ENCODE data around the gene UBTD1.

Gene UBTD1

DNA sequence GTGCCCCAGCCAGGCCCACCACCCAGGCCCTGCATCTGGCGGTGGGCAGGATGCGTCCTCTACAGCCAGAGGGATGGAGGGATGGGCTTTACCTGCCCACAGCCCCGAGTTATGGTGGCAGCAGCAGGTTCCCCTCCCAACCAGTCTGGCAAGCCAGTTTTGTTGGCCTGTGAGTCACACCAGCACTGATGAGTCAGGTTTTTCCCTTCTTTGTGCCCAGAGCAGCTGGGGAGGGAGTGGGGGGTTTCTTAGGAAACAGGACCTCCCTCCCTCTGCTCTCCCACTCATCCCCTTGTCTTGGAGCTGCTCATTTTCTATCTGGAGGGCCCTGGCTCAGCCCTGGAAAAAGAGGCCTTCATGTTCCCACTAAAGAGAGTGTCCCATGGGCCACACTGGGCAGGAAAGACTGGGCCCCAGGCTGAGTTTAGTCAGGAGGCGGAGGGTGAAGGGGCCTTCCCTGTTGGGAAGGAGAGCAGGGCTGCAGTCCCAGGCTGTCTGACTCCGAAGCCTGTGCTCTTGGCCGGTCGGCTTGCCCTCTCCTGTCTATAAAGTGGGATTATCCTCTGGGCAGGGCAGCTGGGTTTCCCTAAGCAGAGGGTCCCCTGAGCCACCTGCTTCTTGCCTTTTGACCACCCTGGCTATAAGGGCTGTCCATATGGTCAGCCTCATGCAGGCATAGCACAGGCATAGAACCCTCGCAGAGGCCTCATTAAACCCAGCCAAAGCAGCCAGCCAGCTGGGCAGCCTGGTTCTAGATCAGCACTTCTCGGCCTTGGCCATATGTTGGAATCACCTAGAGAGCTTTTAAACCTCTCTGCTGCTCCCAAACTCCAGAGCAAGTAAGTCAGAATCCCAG lies 43.7 kb downstream of the UBTD1 start:
- no peak for DNase-seq (ENCODE audit: extremely low spot score)
- no peak for TF ChIP-seq CTCF (IDR thresholded peaks at IDR 0.05; ENCODE audit: control extremely low read depth, extremely low read depth, low read depth, missing control alignments)
- POLR2A ChIA-PET: no interaction called here
- CTCF ChIA-PET: interaction anchor here (1.4 to 3.3 kb wide), 2 partner anchors 9 to 11 kb away, joined by 3 to 21 read pairs; no protein-coding TSS in a partner anchor

GRCh38 chr10:97543025-97543546 lies 44.4 kb downstream of the UBTD1 start:
- no peak for TF ChIP-seq CTCF (IDR thresholded peaks at IDR 0.05; ENCODE audit: control extremely low read depth, extremely low read depth, low read depth, missing control alignments)
- DNase-seq (ENCODE audit: extremely low spot score): no peak
- ChIA-PET CTCF (interaction anchor here (1.4 to 3.3 kb wide), 2 partner anchors 10 kb away, joined by 3 to 21 read pairs; no protein-coding TSS in a partner anchor), POLR2A (no interaction called here)

DNA sequence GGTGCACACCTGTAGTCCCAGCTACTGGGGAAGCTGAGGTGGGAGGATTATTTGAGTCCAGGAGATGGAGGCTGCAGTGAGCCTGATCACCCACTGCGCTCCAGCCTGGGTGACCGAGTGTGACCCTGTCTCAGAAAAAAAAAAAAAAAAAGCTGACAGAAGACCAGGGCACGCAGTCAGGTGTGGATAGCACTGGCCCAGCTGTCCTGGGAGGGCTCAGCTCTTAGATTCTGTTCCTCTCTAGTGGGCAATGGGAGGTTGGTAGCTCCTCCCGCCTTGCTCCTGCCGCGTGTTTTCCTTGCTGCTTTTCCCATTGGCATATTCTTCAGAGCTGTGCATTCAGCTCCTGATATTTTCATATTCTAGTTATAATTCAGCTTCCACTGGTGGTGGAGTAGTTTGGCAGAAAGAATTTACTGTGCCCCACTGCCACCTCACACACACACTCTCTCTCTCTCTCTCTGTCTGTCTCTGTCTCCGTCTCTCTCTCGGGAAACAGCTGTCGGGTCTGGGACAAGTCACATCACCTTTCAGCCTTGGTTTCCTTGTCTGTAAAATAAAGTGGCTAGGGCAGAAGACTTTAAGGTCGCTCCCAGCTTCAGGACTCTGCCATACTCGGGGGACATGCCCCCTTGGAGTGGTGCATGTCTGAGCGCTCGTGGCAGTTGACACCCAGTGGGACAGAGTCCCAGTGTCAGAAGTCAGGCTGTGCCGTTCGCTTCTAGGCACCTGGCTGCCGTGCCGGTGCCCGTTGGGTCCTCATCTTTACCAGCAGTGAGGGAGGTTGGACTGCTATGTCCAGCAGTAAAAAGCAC lies 47.9 kb downstream of the UBTD1 start:
- ChIA-PET POLR2A (no interaction called here), CTCF (interaction anchor here (10.5 kb wide), 1 partner anchor 11 kb away, joined by 108 read pairs; no protein-coding TSS in a partner anchor)
- DNase-seq (ENCODE audit: extremely low spot score): no peak
- TF ChIP-seq CTCF (IDR thresholded peaks at IDR 0.05; ENCODE audit: control extremely low read depth, extremely low read depth, low read depth, missing control alignments): no peak

- ChIA-PET CTCF (interaction anchor here (10.5 kb wide), 1 partner anchor 11 kb away, joined by 108 read pairs; no protein-coding TSS in a partner anchor), POLR2A (no interaction called here)
- TF ChIP-seq CTCF (IDR thresholded peaks at IDR 0.05; ENCODE audit: control extremely low read depth, extremely low read depth, low read depth, missing control alignments): no peak
- DNase-seq (ENCODE audit: extremely low spot score): no peak
These were observed 48.5 kb downstream of the UBTD1 start for GRCh38 chr10:97547271-97547600.

DNA sequence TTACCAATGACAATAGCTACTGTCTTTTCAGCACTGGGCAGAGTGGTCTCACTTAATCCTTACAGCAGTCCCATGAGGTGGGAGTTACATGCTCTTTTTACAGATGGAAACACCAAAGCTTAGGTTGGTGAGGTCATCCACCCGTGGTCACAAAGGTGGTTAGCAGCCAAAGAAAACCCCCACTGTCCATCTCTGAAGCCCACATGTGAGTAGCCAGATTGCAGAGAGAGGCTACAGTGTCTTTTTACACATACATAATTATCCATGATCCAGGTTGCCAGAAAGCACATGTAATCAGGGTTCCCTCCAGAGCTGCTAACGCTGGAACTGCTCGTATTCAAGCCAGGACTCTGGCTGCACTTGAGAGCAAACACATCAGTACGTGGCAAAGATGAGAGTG lies 49.2 kb downstream of the UBTD1 start:
- TF ChIP-seq CTCF (IDR thresholded peaks at IDR 0.05; ENCODE audit: control extremely low read depth, extremely low read depth, low read depth, missing control alignments): no peak
- ChIA-PET POLR2A (no interaction called here), CTCF (interaction anchor here (0.9 to 10.5 kb wide), 2 partner anchors 12 to 24 kb away, joined by 3 to 108 read pairs; no protein-coding TSS in a partner anchor)
- no peak for DNase-seq (ENCODE audit: extremely low spot score)

DNA sequence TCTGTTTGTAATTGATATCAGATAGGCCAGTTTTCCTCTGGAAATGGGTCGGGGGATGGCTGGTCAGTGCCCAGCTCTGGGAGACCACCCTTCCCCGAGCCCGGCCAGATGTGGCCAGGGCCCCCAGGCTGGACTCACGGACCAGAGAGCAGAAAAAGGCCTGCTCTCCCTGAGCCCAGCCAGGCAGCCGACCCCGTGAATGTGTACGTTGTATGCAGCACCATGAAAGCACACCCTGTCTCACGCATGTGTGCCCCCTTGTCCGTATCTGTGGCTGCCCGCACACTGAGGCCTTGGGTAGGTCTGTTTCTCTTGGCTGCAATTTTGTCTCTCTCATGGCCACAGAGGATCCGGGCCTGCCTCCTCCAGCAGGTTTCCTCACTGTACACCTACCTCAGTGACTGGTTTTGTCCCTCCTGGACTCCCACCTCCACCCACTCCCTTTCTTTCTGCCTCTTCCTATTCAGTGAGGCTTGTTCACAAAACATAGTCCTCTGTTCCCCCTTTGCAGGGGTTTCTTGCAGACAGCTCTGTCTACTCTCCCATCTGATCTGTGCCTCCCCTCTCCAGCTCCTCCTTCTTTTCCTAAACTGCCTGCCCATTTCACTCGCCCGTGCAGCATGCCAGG lies 50.2 kb downstream of the UBTD1 start:
- ChIA-PET POLR2A (interaction anchor here (1.0 kb wide), 1 partner anchor 85 kb away, joined by 3 read pairs; no protein-coding TSS in a partner anchor), CTCF (interaction anchor here (0.9 to 10.5 kb wide), 3 partner anchors 13 to 218 kb away, joined by 3 to 108 read pairs (median 3); no protein-coding TSS in a partner anchor)
- no peak for TF ChIP-seq CTCF (IDR thresholded peaks at IDR 0.05; ENCODE audit: control extremely low read depth, extremely low read depth, low read depth, missing control alignments)
- no peak for DNase-seq (ENCODE audit: extremely low spot score)

Data from GM10248 (cell line).